ENCODE measurements around the gene MPPE1. TPM values are rescaled to one million over a fixed set of nuclear protein-coding genes. Genes with fewer than 3 reads are reported as not detected.
"Not testable (repeated sequence)": the region's sequence is repeated elsewhere in the genome, so short reads cannot be mapped to it uniquely, and the experiment has no call there.

MPPE1 gene
- total and polyA plus RNA-seq, 4 donors: 30.2 to 82.4 (median 57.2) TPM

GRCh38 chr18:11906176-11906575 is 1.9 kb downstream of the MPPE1 start:
- Histone ChIP-seq H3K36me3 (ENCODE audit: control insufficient read depth, insufficient read depth, low read length) (peaks cover 14% of the 10 kb centered on the region), H3K27ac (ENCODE audit: low read depth, low read length) (no peak overlapping the region), H3K9me3 (ENCODE audit: control insufficient read depth, insufficient read depth, low read length) (no peaks in the 10 kb centered on the region), H3K4me1 (ENCODE audit: control insufficient read depth, insufficient read depth, low read length) (peaks cover 5% of the 10 kb centered on the region), H3K4me3 (ENCODE audit: low read depth, low read length) (no peak overlapping the region), H3K27me3 (ENCODE audit: control insufficient read depth, insufficient read depth, low read length) (no peaks in the 10 kb centered on the region)
- no CpG with 5 or more reads among the region's 1 CpG for WGBS (ENCODE audit: insufficient coverage)
- DNase-seq (ENCODE audit: low read depth in 4 of 6, low spot score in 6 of 6): no peak

GRCh38 chr18:11905613-11906012 is 2.5 kb downstream of the MPPE1 start:
- no peak for DNase-seq (ENCODE audit: low read depth in 4 of 6, low spot score in 6 of 6)
- Histone ChIP-seq H3K27me3 (ENCODE audit: control insufficient read depth, insufficient read depth, low read length) (no peaks in the 10 kb centered on the region), H3K9me3 (ENCODE audit: control insufficient read depth, insufficient read depth, low read length) (no peaks in the 10 kb centered on the region), H3K4me1 (ENCODE audit: control insufficient read depth, insufficient read depth, low read length) (peaks cover 5% of the 10 kb centered on the region), H3K36me3 (ENCODE audit: control insufficient read depth, insufficient read depth, low read length) (peaks cover 14% of the 10 kb centered on the region), H3K4me3 (ENCODE audit: low read depth, low read length) (no peak overlapping the region), H3K27ac (ENCODE audit: low read depth, low read length) (no peak overlapping the region)
- WGBS (ENCODE audit: insufficient coverage): 56% methylated on average over 3 of the region's 4 CpGs

- H3K9me3 ChIP-seq (ENCODE audit: control insufficient read depth, insufficient read depth, low read length): no peaks in the 10 kb centered on the region
- no peaks in the 10 kb centered on the region for H3K27me3 ChIP-seq (ENCODE audit: control insufficient read depth, insufficient read depth, low read length)
- H3K27ac ChIP-seq (ENCODE audit: low read depth, low read length): no peak overlapping the region
- H3K4me3 ChIP-seq (ENCODE audit: low read depth, low read length): no peak overlapping the region
- 48% methylated on average over 6 of the region's 7 CpGs for WGBS (ENCODE audit: insufficient coverage)
- H3K36me3 ChIP-seq (ENCODE audit: control insufficient read depth, insufficient read depth, low read length): peaks cover 14% of the 10 kb centered on the region
- no peak for DNase-seq (ENCODE audit: low read depth in 4 of 6, low spot score in 6 of 6)
- peaks cover 5% of the 10 kb centered on the region for H3K4me1 ChIP-seq (ENCODE audit: control insufficient read depth, insufficient read depth, low read length)
Observed at GRCh38 chr18:11902522-11903292, 5.4 kb downstream of the MPPE1 start.

GRCh38 chr18:11901826-11902438 is 6.2 kb downstream of the MPPE1 start:
- no peak for DNase-seq (ENCODE audit: low read depth in 4 of 6, low spot score in 6 of 6)
- no peaks in the 10 kb centered on the region for H3K9me3 ChIP-seq (ENCODE audit: control insufficient read depth, insufficient read depth, low read length)
- no peaks in the 10 kb centered on the region for H3K27me3 ChIP-seq (ENCODE audit: control insufficient read depth, insufficient read depth, low read length)
- WGBS (ENCODE audit: insufficient coverage): 80% methylated on average over 1 of the region's 5 CpGs
- no peaks in the 10 kb centered on the region for H3K4me1 ChIP-seq (ENCODE audit: control insufficient read depth, insufficient read depth, low read length)
- H3K36me3 ChIP-seq (ENCODE audit: control insufficient read depth, insufficient read depth, low read length): peaks cover 14% of the 10 kb centered on the region
- no peak overlapping the region for H3K27ac ChIP-seq (ENCODE audit: low read depth, low read length)
- H3K4me3 ChIP-seq (ENCODE audit: low read depth, low read length): no peak overlapping the region

DNA sequence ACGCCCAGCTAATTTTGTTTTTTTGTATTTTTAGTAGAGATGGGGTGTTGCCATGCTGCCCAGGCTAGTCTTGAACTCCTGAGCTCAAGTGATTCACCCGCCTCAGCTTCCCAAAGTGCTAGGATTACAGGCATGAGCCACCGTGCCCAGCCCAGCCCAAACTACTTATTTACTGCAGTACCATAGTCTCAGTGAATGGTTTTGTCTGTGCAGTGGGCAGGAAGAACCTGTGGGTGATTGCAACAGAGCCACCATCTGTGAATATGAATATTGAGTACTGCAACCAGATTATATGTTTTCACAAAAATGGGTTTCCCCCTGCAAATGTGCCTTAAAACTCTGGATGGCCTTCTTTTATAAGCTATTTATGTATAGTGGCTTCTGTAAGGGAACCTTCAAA is 9.1 kb downstream of the MPPE1 start:
- Histone ChIP-seq H3K4me1 (ENCODE audit: control insufficient read depth, insufficient read depth, low read length) (no peaks in the 10 kb centered on the region), H3K27ac (ENCODE audit: low read depth, low read length) (no peak overlapping the region), H3K36me3 (ENCODE audit: control insufficient read depth, insufficient read depth, low read length) (peaks cover 16% of the 10 kb centered on the region), H3K9me3 (ENCODE audit: control insufficient read depth, insufficient read depth, low read length) (no peaks in the 10 kb centered on the region), H3K4me3 (ENCODE audit: low read depth, low read length) (no peak overlapping the region), H3K27me3 (ENCODE audit: control insufficient read depth, insufficient read depth, low read length) (no peaks in the 10 kb centered on the region)
- no CpG with 5 or more reads among the region's 3 CpGs for WGBS (ENCODE audit: insufficient coverage)
- no peak for DNase-seq (ENCODE audit: low read depth in 4 of 6, low spot score in 6 of 6)

GRCh38 chr18:11897781-11898180 is 10.3 kb downstream of the MPPE1 start:
- Histone ChIP-seq H3K36me3 (ENCODE audit: control insufficient read depth, insufficient read depth, low read length) (peaks cover 18% of the 10 kb centered on the region), H3K27ac (ENCODE audit: low read depth, low read length) (no peak overlapping the region), H3K4me3 (ENCODE audit: low read depth, low read length) (no peak overlapping the region), H3K27me3 (ENCODE audit: control insufficient read depth, insufficient read depth, low read length) (no peaks in the 10 kb centered on the region), H3K9me3 (ENCODE audit: control insufficient read depth, insufficient read depth, low read length) (no peaks in the 10 kb centered on the region), H3K4me1 (ENCODE audit: control insufficient read depth, insufficient read depth, low read length) (no peaks in the 10 kb centered on the region)
- DNase-seq (ENCODE audit: low read depth in 4 of 6, low spot score in 6 of 6): no peak
- WGBS (ENCODE audit: insufficient coverage): 100% methylated on average over 1 of the region's 1 CpG

DNA sequence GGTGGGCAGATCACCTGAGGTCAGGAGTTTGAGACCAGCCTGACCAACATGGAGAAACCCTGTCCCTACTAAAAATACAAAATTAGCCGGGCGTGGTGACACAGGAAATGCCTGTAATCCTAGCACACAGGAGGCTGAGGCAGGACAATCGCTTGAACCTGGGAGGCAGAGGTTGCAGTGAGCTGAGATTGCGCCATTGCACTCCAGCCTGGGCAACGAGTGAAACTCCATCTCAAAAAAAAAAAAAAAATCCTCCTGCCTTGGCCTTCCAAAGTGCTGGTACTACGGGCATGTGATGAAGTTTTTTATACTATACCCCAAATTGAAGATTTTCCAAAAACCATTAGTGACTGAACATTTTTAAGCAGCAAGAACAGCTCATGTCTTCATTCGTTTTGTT is 15.7 kb downstream of the MPPE1 start:
- WGBS (ENCODE audit: insufficient coverage): 90% methylated on average over 3 of the region's 7 CpGs
- H3K4me1 ChIP-seq (ENCODE audit: control insufficient read depth, insufficient read depth, low read length); H3K27me3 ChIP-seq (ENCODE audit: control insufficient read depth, insufficient read depth, low read length); H3K27ac ChIP-seq (ENCODE audit: low read depth, low read length); H3K4me3 ChIP-seq (ENCODE audit: low read depth, low read length); DNase-seq (ENCODE audit: low read depth in 4 of 6, low spot score in 6 of 6); H3K9me3 ChIP-seq (ENCODE audit: control insufficient read depth, insufficient read depth, low read length): not testable (repeated sequence)
- H3K36me3 ChIP-seq (ENCODE audit: control insufficient read depth, insufficient read depth, low read length): peaks cover 42% of the 10 kb centered on the region

DNA sequence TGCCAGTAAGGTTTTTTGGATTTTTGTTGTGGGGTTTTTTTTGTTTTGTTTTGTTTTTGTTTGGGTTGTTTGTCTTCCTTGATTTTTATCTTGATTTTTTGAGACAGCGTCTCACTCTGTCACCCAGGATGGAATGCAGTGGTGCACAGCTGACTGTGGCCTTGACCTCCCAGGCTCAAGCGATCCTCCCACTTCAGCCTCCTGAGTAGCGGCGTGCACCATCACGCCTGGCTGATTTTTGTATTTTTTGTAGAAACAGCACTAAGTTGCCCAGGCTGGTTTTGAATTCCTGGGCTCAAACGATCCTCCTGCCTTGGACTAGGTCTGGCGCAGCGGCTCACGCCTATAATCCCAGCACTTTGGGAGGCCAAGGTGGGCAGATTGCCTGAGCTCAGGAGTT is 16.4 kb downstream of the MPPE1 start:
- no peaks in the 10 kb centered on the region for H3K9me3 ChIP-seq (ENCODE audit: control insufficient read depth, insufficient read depth, low read length)
- WGBS (ENCODE audit: insufficient coverage): 95% methylated on average over 6 of the region's 9 CpGs
- H3K4me1 ChIP-seq (ENCODE audit: control insufficient read depth, insufficient read depth, low read length): no peaks in the 10 kb centered on the region
- peaks cover 44% of the 10 kb centered on the region for H3K36me3 ChIP-seq (ENCODE audit: control insufficient read depth, insufficient read depth, low read length)
- no peak for DNase-seq (ENCODE audit: low read depth in 4 of 6, low spot score in 6 of 6)
- no peak overlapping the region for H3K4me3 ChIP-seq (ENCODE audit: low read depth, low read length)
- H3K27me3 ChIP-seq (ENCODE audit: control insufficient read depth, insufficient read depth, low read length): no peaks in the 10 kb centered on the region
- no peak overlapping the region for H3K27ac ChIP-seq (ENCODE audit: low read depth, low read length)

DNA sequence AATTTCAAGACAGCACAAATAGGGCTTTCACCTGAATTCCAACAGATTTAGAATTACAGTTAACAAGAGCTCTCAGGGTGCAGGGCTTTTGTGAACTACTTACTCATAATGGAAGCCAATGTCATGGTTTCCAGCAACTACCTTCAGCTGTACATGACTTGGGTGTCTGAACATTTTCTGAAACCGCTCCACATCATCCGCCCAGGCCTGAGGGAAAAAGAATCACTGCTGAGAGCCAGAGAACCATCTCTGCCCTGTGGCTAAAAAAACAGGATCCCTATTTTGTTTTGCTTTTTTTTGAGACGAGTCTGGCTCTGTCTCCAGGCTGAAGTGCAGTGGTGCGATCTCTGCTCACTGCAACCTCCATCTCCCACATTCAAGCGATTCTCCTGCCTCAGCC is 18.8 kb downstream of the MPPE1 start:
- no peaks in the 10 kb centered on the region for H3K4me1 ChIP-seq (ENCODE audit: control insufficient read depth, insufficient read depth, low read length)
- H3K36me3 ChIP-seq (ENCODE audit: control insufficient read depth, insufficient read depth, low read length): peaks cover 51% of the 10 kb centered on the region
- H3K27me3 ChIP-seq (ENCODE audit: control insufficient read depth, insufficient read depth, low read length): no peaks in the 10 kb centered on the region
- H3K4me3 ChIP-seq (ENCODE audit: low read depth, low read length): no peak overlapping the region
- DNase-seq (ENCODE audit: low read depth in 4 of 6, low spot score in 6 of 6): no peak
- no peak overlapping the region for H3K27ac ChIP-seq (ENCODE audit: low read depth, low read length)
- H3K9me3 ChIP-seq (ENCODE audit: control insufficient read depth, insufficient read depth, low read length): no peaks in the 10 kb centered on the region
- WGBS (ENCODE audit: insufficient coverage): 100% methylated on average over 3 of the region's 5 CpGs

GRCh38 chr18:11888726-11889125 is 19.4 kb downstream of the MPPE1 start:
- Histone ChIP-seq H3K9me3 (ENCODE audit: control insufficient read depth, insufficient read depth, low read length) (no peaks in the 10 kb centered on the region), H3K4me3 (ENCODE audit: low read depth, low read length) (no peak overlapping the region), H3K36me3 (ENCODE audit: control insufficient read depth, insufficient read depth, low read length) (peaks cover 48% of the 10 kb centered on the region), H3K27me3 (ENCODE audit: control insufficient read depth, insufficient read depth, low read length) (no peaks in the 10 kb centered on the region), H3K4me1 (ENCODE audit: control insufficient read depth, insufficient read depth, low read length) (no peaks in the 10 kb centered on the region), H3K27ac (ENCODE audit: low read depth, low read length) (no peak overlapping the region)
- no peak for DNase-seq (ENCODE audit: low read depth in 4 of 6, low spot score in 6 of 6)
- no CpG with 5 or more reads among the region's 2 CpGs for WGBS (ENCODE audit: insufficient coverage)

Data from spinal cord (tissue), 10 donors.